GM10248 (cell line): Measurements from ENCODE around the gene IL17RB.
A peak's percentile ranks its signal among the peaks of the same experiment; 100 is the strongest.

Source experiments
- CTCF ChIA-PET: fragments of 300-600 bp; sonication (Branson Sonifier 250); formaldehyde crosslinking; extraction: SDS; loops from one replicate; lab custom pipeline; 2021; ENCODE audit warnings: antibody characterized with exemption; lab: Yijun Ruan, JAX
- POLR2A ChIA-PET: fragments of 350-650 bp; sonication (Branson Sonifier 250); formaldehyde crosslinking; extraction: SDS; loops from one replicate; lab custom pipeline; 2020; ENCODE audit warnings: antibody characterized with exemption; lab: Yijun Ruan, JAX
- DNase-seq: peaks from one replicate; pipeline ENCODE4 v3.0.0; 2012; ENCODE audit errors: extremely low spot score
- TF ChIP-seq, protein P1 (sequence below): IDR thresholded peaks from 2 replicates; pipeline ENCODE4 v1.5.1; 2012; ENCODE audit warnings: mild to moderate bottlenecking, low read depth; ENCODE audit errors: extremely low read depth, missing control alignments, control extremely low read depth

The IL17RB gene

DNA sequence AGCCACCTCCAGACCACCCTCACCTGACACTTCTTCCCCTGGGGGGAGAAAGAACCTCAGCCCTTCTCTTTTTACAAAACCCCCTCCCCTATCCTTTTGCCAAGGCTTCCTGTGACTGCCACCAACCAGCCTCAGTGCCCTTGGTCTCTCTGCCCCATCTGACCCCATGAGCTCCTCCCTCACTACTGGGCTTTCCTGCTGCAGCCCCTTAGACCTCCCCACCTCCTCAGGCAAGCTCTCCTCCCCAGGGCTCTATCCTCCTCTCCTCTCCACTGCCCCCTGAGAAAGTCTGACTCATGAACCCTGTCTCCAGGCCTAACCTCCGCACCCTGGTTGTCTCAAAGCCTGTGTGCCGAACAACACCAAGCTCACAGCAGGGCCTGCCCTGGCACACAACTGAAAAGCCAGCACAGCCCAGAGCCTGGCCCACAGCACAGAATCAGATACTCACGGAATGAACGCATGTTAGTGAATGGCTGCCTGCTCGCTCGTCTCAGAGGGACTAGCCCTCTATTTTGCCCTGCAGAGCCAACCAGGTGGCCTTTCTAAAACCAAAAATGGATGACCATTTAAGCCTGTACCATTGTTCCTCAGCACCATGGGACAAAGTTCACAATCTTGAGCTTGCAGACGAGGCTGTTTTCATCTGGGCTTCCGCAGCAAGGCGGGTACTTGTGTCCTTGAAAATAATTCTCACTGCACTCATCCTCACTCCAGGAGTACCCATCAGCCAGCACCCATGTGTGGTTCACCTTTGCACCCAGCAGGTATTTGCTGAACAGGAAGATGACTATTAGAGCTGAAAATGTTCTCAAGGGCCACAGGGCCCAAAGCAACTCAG lies 1.9 kb upstream of the IL17RB start:
- POLR2A ChIA-PET = no interaction called here
- CTCF ChIA-PET = interaction anchor here (1.4 to 2.0 kb wide), 3 partner anchors 9 to 23 kb away, joined by 3 to 11 read pairs (median 3); no protein-coding TSS in a partner anchor
- DNase-seq = no peak
- TF ChIP-seq, protein P1, sequence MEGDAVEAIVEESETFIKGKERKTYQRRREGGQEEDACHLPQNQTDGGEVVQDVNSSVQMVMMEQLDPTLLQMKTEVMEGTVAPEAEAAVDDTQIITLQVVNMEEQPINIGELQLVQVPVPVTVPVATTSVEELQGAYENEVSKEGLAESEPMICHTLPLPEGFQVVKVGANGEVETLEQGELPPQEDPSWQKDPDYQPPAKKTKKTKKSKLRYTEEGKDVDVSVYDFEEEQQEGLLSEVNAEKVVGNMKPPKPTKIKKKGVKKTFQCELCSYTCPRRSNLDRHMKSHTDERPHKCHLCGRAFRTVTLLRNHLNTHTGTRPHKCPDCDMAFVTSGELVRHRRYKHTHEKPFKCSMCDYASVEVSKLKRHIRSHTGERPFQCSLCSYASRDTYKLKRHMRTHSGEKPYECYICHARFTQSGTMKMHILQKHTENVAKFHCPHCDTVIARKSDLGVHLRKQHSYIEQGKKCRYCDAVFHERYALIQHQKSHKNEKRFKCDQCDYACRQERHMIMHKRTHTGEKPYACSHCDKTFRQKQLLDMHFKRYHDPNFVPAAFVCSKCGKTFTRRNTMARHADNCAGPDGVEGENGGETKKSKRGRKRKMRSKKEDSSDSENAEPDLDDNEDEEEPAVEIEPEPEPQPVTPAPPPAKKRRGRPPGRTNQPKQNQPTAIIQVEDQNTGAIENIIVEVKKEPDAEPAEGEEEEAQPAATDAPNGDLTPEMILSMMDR = no peak

DNA sequence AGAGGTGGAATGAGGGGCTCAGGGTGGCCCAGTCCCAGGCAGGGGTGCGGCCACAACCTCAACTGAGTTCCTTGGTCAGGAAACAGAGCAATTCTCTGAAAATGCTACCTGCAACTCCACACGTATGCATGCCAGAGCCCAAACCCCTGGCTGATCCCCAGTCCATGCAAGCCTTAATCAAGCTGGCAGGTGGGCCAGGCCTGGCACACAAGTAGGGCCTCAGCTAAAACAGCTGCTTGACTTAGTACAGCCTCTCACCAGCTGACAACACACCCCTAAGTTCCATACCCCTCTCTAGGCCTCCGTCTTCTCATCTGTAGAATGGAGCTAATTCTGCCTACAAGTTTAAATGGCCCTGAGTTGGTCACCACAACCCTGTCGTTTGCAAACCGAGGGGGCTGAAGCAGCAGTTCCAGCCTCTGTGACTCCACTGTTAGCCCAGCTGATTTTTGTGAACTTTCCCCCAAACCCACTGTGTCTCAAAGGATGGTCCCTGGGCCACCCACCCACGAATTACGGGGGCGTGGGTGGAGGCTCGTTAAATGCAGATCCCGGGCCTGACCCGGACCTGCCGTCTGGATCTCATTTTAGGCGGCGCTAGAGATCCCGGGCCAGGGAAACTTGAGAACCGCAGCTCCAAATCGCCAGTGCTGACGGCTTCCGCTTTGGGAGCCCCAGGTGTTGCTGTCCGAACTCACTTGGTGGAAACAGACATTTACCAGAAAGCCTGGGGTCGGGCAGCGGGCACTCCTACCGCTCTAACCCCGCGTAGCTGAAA lies 1.1 kb upstream of the IL17RB start:
- ChIA-PET CTCF (interaction anchor here (0.6 to 2.0 kb wide), 5 partner anchors 8 to 22 kb away, joined by 3 to 11 read pairs (median 3); no protein-coding TSS in a partner anchor), POLR2A (no interaction called here)
- TF ChIP-seq, protein P1 = peak; percentile 3
- peak; percentile 64 for DNase-seq

DNA sequence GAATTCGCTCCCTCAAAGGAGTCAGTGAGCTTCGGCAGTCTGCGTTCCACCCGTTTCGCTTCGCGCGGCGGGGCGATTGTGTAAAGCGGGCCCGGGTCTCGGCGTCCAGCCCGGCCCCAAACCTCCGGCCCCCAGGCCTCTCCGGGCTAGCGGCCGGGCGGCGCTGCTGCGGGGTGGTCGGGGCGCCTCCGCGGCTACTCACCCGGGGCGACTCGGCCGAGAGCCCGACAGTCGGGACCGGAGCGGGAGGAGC lies 561 bp upstream of the IL17RB start:
- POLR2A ChIA-PET = no interaction called here
- CTCF ChIA-PET = interaction anchor here (0.6 to 1.5 kb wide), 3 partner anchors 10 to 21 kb away, joined by 3 read pairs; no protein-coding TSS in a partner anchor
- TF ChIP-seq, protein P1 = no peak

DNA sequence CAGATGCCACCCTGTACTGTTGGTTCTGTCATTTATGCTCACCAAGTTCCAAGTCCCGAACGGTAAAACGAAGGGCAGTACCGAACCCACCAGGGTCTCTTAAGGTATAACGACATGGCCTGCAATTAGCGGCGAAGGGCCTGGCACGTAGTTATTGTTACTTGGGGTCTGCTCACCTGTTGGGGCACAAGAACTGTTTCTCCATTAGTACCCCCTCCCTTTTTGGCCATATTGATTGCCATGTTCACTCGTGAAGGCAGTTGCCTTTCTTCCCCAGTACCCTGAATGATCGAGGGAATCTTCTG lies 435 bp downstream of the IL17RB start:
- no peak for DNase-seq
- POLR2A ChIA-PET = no interaction called here
- CTCF ChIA-PET = interaction anchor here (1.6 kb wide), 1 partner anchor 10 kb away, joined by 4 read pairs; no protein-coding TSS in a partner anchor
- TF ChIP-seq, protein P1 = no peak

More for the DNA sequence above, 561 bp upstream of the IL17RB start:
- no peak for DNase-seq

DNA sequence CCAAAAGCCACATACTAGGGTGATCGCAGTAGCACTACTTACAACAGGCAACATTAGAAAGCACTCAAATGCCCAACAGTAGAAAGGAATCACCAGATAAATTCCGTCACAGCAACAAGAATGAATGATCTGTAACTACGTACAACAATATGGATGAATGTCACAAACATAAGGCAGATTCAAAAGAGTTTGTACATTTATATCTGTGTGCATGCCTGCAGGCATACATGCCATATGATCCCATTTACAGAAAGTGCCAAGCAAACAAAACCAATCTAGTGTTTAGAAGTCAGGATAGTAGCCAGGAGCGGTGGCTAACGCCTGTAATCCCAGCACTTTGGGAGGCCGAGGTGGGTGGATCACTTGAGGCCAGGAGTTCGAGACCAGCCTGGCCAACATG lies 3.5 kb downstream of the IL17RB start:
- POLR2A ChIA-PET = no interaction called here
- no peak for DNase-seq
- CTCF ChIA-PET = no interaction called here
- TF ChIP-seq, protein P1 = no peak

DNA sequence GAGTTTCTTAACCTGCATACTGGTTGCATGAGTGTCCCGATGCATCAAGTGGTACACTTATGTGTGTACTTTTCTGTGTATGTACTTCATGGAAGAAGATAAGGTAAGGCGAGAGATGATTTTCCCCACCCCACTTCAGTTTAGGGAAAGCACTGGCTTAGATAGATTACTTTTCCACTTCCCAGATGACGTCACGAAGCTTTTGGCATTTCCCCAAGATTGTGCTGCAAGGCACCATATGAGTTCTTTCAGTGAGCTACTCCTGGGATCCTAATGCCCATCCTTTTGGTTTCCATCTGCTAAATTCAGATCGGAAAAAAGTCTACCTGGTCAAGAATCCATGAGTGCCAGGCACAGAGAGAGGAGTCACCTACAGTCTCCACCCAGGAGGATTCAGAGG lies 4.5 kb downstream of the IL17RB start:
- ChIA-PET POLR2A (no interaction called here), CTCF (interaction anchor here (0.9 to 1.4 kb wide), 2 partner anchors 21 to 141 kb away, joined by 3 read pairs; no protein-coding TSS in a partner anchor)
- TF ChIP-seq, protein P1 = no peak
- DNase-seq = no peak
